Muscle of leg (tissue), 11 donors: ENCODE data around the gene COL4A1. TPM values are rescaled to one million over a fixed set of nuclear protein-coding genes. Genes with fewer than 3 reads are reported as not detected.

Source experiments
- DNase-seq: peaks from one replicate; pipeline ENCODE4 v3.0.0; 2013
- H3K27ac ChIP-seq: one replicate; pipeline ENCODE4 v1.5.1; 2013; ENCODE audit warnings: mild to moderate bottlenecking, low read length, control low read depth
- H3K27me3 ChIP-seq: one replicate; pipeline ENCODE4 v1.6.1; 2013; ENCODE audit warnings: low read length; ENCODE audit not compliant: control insufficient read depth, insufficient read depth
- H3K36me3 ChIP-seq: one replicate; pipeline ENCODE4 v1.6.1; 2013; ENCODE audit warnings: low read length; ENCODE audit not compliant: control insufficient read depth, insufficient read depth
- H3K4me1 ChIP-seq: one replicate; pipeline ENCODE4 v1.6.1; 2013; ENCODE audit warnings: low read length; ENCODE audit not compliant: control insufficient read depth, insufficient read depth
- H3K4me3 ChIP-seq: one replicate; pipeline ENCODE4 v1.5.1; 2013; ENCODE audit warnings: low read length, control low read depth
- H3K9me3 ChIP-seq: replicated peaks from 2 replicates; pipeline ENCODE4 v1.6.1; 2013; ENCODE audit warnings: low read depth, low read length; ENCODE audit not compliant: control insufficient read depth
- WGBS: methylation state at CpG from one replicate; pipeline ENCODE4 v1.1.5; 2013; ENCODE audit warnings: missing lambda C conversion rate; ENCODE audit not compliant: insufficient coverage; 5-methylcytosine and 5-hydroxymethylcytosine counted together
- polyA plus RNA-seq, 8 donors: library from polyadenylated mRNA; unstranded; fragments of 120-200 nt; gene quantifications; one replicate each; pipeline versions ENCODE4 v1.2.1 to v1.2.3, GENCODE V29; 2013; ENCODE audit warnings: inconsistent platforms in 1 of 8, low replicate concordance in 1 of 8; ENCODE audit not compliant: insufficient read length in 8 of 8, insufficient read depth in 1 of 8
- total RNA-seq: library from RNA; stranded (reverse); fragments of 120-200 nt; gene quantifications from one replicate; pipeline ENCODE4 v1.2.4, GENCODE V29; 2013

The COL4A1 gene
- total and polyA plus RNA-seq, 9 donors: 583 to 861 (median 730) TPM

DNA sequence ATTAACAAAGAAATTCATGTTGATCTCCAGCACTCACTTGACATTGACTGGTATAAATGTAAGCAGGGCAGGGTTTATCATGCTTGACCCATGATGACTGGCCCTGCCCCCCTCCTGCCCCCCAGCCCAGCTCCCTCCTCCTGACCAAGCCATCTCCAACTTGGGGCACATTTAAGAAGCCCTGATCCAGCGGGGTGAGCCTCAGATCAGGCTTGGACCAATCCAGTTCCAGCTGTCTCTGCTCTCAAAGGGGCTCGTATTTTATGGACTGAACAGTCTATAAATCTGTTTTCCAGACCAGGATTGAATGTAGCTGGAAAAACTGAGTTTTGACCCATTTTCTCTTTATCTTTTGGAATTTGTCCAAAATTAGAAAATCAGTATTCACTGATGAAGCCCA lies 100.0 kb downstream of the COL4A1 start:
- H3K9me3 ChIP-seq: no peaks in the 10 kb centered on the region
- H3K36me3 ChIP-seq: peaks cover 47% of the 10 kb centered on the region
- no peaks in the 10 kb centered on the region for H3K4me1 ChIP-seq
- WGBS: no CpG with 5 or more reads among the region's 2 CpGs
- no peak overlapping the region for H3K27ac ChIP-seq
- H3K4me3 ChIP-seq: no peak overlapping the region
- no peak for DNase-seq
- H3K27me3 ChIP-seq: no peaks in the 10 kb centered on the region

- WGBS: 94% methylated on average over 8 of the region's 8 CpGs
- peaks cover 45% of the 10 kb centered on the region for H3K36me3 ChIP-seq
- H3K4me1 ChIP-seq: no peaks in the 10 kb centered on the region
- H3K27ac ChIP-seq: no peak overlapping the region
- H3K27me3 ChIP-seq: no peaks in the 10 kb centered on the region
- DNase-seq: no peak
- H3K9me3 ChIP-seq: no peaks in the 10 kb centered on the region
- H3K4me3 ChIP-seq: no peak overlapping the region
Measured at GRCh38 chr13:110206185-110206584, 100.8 kb downstream of the COL4A1 start.

GRCh38 chr13:110201114-110201513 lies 105.8 kb downstream of the COL4A1 start:
- no peaks in the 10 kb centered on the region for H3K9me3 ChIP-seq
- WGBS: 82% methylated on average over 2 of the region's 4 CpGs
- no peak overlapping the region for H3K27ac ChIP-seq
- H3K36me3 ChIP-seq: peaks cover 48% of the 10 kb centered on the region
- H3K4me1 ChIP-seq: no peaks in the 10 kb centered on the region
- H3K4me3 ChIP-seq: no peak overlapping the region
- no peaks in the 10 kb centered on the region for H3K27me3 ChIP-seq
- DNase-seq: no peak

DNA sequence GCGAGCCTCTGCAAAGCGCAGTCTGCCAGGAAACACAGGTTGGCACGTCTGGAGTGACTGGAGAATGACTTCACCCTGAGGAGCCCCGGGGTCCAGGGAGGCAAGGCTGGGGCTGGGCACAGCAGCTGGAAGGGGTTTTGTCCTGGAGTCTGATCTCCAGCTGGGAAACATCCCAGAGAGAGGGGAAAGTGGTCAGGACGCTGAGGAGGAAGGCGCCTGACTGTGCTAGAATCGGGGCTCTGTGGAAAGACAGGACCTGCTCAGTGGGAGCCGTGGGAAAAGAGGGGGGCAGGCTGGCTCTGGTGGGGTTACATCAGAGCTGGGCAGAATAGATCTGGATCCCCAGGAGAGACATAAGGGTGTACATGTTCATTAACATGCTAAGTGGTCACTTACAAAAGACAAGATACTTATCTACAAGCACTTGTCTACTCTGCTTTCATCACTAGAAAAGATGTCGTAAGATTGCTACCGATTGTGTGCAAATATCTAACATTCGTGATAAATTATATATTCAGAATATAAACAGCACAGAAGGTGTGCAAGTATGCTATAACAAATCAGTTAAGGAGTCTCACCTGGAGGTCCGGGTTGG lies 106.6 kb downstream of the COL4A1 start:
- no peaks in the 10 kb centered on the region for H3K27me3 ChIP-seq
- H3K36me3 ChIP-seq: peaks cover 51% of the 10 kb centered on the region
- no peaks in the 10 kb centered on the region for H3K4me1 ChIP-seq
- H3K9me3 ChIP-seq: no peaks in the 10 kb centered on the region
- no peak overlapping the region for H3K27ac ChIP-seq
- DNase-seq: no peak
- H3K4me3 ChIP-seq: no peak overlapping the region
- WGBS: 72% methylated on average over 7 of the region's 12 CpGs

DNA sequence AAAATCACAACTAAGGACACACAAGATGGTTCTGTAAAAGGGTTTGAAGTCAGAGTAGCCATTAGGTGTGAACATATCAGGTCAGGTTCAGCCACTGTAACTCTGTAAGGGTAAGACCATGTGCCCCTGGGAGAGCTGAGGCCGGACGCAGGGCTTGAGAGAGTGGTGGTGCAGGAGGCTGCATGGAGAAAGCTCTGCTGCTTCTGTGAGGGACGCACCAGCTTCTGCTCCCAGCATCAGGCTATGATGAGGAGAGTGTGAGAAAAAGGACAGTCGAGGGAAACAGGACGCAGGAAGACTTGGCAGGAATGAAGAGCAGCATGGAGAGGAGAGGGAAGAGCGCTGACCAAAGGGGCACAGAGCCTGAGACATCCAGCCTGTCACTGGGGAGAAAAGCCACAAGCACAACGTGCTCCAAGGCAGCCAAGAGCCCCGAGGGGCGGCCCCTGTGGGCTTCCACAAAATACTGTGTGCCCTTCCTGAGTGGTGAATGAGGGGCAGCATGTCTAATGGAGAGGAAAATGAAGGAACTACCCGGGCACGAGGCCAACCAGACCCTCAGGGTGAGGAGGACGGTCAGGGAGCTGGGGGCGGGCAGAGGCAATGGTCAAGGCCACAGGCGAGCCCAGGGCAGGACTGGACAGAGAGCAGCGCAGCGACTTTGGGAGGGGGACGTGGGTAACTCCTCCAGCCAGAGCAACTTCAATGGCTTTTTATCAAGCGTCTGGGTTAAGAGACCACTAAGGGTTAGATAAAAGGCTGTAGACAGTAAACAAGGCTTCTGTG lies 107.7 kb downstream of the COL4A1 start:
- DNase-seq: no peak
- no peaks in the 10 kb centered on the region for H3K9me3 ChIP-seq
- 85% methylated on average over 18 of the region's 18 CpGs for WGBS
- H3K4me3 ChIP-seq: no peak overlapping the region
- no peak overlapping the region for H3K27ac ChIP-seq
- H3K36me3 ChIP-seq: peaks cover 59% of the 10 kb centered on the region
- no peaks in the 10 kb centered on the region for H3K4me1 ChIP-seq
- H3K27me3 ChIP-seq: no peaks in the 10 kb centered on the region

GRCh38 chr13:110197471-110197870 lies 109.5 kb downstream of the COL4A1 start:
- Histone ChIP-seq H3K36me3 (peaks cover 75% of the 10 kb centered on the region), H3K27ac (no peak overlapping the region), H3K27me3 (no peaks in the 10 kb centered on the region), H3K4me3 (no peak overlapping the region), H3K4me1 (no peaks in the 10 kb centered on the region), H3K9me3 (no peaks in the 10 kb centered on the region)
- no peak for DNase-seq
- WGBS: 79% methylated on average over 4 of the region's 4 CpGs

DNA sequence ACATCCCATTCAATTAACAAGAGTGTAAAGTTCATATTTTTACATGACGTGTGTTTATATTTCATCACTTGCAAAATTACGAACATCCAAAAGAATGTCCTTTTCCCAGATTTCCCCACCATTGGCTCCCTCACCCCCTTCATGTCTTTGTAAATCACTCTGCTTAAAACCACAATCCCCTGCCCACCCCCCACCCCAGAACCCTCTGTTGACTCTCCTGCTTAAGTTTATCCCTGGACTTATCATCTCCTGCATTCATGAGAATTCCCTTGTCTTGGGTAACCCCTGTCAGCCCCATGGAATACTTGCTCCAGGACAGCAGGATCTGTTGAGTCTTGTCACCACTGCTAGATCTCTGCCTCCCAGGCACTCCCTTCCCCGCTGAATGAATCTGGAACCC lies 109.9 kb downstream of the COL4A1 start:
- Histone ChIP-seq H3K4me3 (no peak overlapping the region), H3K27me3 (no peaks in the 10 kb centered on the region), H3K9me3 (no peaks in the 10 kb centered on the region), H3K36me3 (peaks cover 79% of the 10 kb centered on the region), H3K27ac (no peak overlapping the region), H3K4me1 (no peaks in the 10 kb centered on the region)
- DNase-seq: no peak
- 100% methylated on average over 2 of the region's 3 CpGs for WGBS

- Histone ChIP-seq H3K4me1 (no peaks in the 10 kb centered on the region), H3K36me3 (peaks cover 80% of the 10 kb centered on the region), H3K27ac (no peak overlapping the region), H3K27me3 (no peaks in the 10 kb centered on the region), H3K4me3 (no peak overlapping the region), H3K9me3 (no peaks in the 10 kb centered on the region)
- no peak for DNase-seq
- WGBS: no CpG with 5 or more reads among the region's 8 CpGs
Measured at GRCh38 chr13:110195547-110196485, 111.1 kb downstream of the COL4A1 start.

- Histone ChIP-seq H3K9me3 (no peaks in the 10 kb centered on the region), H3K4me3 (no peak overlapping the region), H3K27ac (no peak overlapping the region), H3K4me1 (no peaks in the 10 kb centered on the region), H3K27me3 (no peaks in the 10 kb centered on the region), H3K36me3 (peaks cover 80% of the 10 kb centered on the region)
- DNase-seq: no peak
- 59% methylated on average over 5 of the region's 8 CpGs for WGBS
Measured at GRCh38 chr13:110194451-110194850, 112.5 kb downstream of the COL4A1 start.

GRCh38 chr13:110193491-110193890 lies 113.5 kb downstream of the COL4A1 start:
- Histone ChIP-seq H3K4me3 (no peak overlapping the region), H3K9me3 (no peaks in the 10 kb centered on the region), H3K36me3 (peaks cover 78% of the 10 kb centered on the region), H3K27me3 (no peaks in the 10 kb centered on the region), H3K27ac (no peak overlapping the region), H3K4me1 (peaks cover 3% of the 10 kb centered on the region)
- DNase-seq: no peak
- 96% methylated on average over 10 of the region's 10 CpGs for WGBS
